Epithelial cell of proximal tubule (primary cell): ENCODE results near the gene FGF10. TPM values are rescaled to one million over a fixed set of nuclear protein-coding genes. Genes with fewer than 3 reads are reported as not detected.

Experiments used
- DNase-seq: peaks from one replicate; pipeline ENCODE4 v3.0.0-alpha.2; 2011; ENCODE audit warnings: low read depth
- H3K4me3 ChIP-seq: 2 replicates; pipeline ENCODE4 v1.5.1; 2011; ENCODE audit warnings: low read depth, mild to moderate bottlenecking, low read length
- total RNA-seq: library from RNA; depleted of rRNA; stranded (reverse); fragments of >200 nt; gene quantifications from 2 replicates; pipeline ENCODE4 v1.2.3, GENCODE V29; 2015
- TF ChIP-seq, protein P1 (sequence below): conservative IDR thresholded peaks from 2 replicates; pipeline ENCODE4 v1.5.1; 2012; ENCODE audit warnings: low read depth, mild to moderate bottlenecking, low read length

Gene FGF10
- total RNA-seq, 1 donor from 2014 or later = not detected

DNA sequence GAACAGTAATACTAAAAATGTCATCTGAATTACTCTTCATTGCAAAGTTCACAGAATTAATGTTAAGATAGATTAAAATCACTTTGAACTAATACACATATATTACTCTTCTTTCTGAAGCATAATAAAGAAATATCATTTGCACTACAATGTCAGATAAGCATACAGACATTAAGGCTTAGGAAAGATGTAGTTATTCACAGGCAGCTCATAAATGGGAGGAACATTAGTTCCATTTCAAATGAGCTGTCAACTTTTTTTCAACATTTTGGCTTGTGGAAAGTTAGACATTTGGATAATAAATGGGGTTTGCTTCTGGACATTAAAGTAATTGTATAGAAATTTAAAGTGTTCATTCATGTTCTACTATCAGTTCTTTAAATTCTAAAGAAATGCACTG, 6.3 kb downstream of the FGF10 start:
- no peak for DNase-seq
- TF ChIP-seq, protein P1, sequence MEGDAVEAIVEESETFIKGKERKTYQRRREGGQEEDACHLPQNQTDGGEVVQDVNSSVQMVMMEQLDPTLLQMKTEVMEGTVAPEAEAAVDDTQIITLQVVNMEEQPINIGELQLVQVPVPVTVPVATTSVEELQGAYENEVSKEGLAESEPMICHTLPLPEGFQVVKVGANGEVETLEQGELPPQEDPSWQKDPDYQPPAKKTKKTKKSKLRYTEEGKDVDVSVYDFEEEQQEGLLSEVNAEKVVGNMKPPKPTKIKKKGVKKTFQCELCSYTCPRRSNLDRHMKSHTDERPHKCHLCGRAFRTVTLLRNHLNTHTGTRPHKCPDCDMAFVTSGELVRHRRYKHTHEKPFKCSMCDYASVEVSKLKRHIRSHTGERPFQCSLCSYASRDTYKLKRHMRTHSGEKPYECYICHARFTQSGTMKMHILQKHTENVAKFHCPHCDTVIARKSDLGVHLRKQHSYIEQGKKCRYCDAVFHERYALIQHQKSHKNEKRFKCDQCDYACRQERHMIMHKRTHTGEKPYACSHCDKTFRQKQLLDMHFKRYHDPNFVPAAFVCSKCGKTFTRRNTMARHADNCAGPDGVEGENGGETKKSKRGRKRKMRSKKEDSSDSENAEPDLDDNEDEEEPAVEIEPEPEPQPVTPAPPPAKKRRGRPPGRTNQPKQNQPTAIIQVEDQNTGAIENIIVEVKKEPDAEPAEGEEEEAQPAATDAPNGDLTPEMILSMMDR = no peak
- no peak overlapping the region for H3K4me3 ChIP-seq

DNA sequence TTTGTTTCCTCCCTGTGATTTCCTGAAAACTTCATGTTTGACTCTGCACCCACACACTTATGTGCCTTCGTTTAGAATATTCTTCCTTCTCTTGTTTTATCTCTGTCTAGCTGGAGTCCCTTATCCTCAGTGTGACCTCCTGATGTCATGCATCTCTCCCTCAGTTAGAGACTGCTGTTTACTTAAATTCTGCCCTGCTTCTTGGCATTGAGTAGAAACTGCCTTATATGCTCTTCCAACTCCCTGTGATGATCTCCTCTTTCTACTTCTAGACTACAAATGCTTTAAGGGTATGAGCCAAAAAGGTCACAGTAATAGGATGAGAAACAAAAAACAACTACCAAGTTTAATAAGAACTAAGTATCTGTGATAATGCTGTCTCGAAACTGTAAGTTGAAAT, 12.2 kb downstream of the FGF10 start:
- no peak for DNase-seq
- no peak overlapping the region for H3K4me3 ChIP-seq
- TF ChIP-seq, protein P1 = no peak

DNA sequence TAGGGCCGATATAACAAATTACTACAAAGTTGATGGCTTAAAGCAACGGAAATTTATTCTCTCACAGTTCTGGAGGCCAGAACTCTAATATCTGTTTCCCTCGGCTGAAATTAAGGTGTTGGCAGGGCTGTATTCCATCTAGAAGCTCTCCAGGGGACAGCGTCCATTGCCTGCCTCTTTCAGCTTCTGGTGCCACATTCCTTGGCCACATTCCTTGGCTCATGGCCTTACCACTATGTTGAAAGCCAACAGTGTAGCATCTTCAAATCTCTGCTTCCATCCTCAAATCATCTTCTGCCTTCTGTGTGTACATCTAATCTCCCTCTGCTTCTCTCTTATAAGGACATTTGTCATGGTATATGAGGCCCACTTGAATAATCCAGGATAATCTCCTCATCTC, 17.2 kb downstream of the FGF10 start:
- H3K4me3 ChIP-seq = no peak overlapping the region
- DNase-seq = no peak
- TF ChIP-seq, protein P1 = no peak

DNA sequence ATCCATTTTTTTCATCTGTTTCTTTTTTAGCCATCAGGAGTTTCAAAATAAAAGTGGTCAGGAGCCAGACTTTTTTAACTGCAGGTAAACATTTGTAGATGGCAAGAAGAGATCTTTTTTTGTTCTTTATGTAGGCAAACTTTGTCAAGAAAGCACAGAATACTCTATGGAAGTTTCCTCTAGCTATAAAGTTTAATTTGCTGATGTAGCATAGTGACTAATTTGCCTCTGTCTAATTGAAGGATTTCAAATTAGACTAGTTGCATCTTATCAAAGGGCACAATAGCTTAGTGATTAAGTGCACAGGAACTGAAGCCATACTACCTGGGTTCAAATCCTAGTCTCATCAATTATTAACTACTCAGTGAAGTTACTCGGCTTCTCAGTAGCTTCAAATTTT, 22.0 kb downstream of the FGF10 start:
- no peak overlapping the region for H3K4me3 ChIP-seq
- DNase-seq = no peak
- TF ChIP-seq, protein P1 = no peak

DNA sequence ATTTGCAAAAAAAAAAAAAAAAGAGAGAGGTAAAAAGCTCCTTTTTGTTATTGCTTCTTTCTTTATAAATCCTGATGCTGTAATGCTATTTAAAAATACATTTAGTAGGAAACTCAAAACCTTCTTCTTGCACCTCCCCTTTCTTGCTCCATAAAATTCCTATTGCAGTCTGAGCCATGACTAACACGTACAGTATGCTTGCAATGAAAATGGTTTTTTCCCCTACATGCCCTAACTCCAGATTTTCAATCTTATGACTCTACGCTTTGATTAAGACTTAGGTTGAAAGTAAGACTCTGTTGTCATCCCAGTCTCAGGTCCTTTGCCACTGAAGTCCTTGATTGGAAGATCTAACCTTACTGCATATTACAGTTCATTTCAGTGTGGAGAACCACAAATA, 23.9 kb downstream of the FGF10 start:
- H3K4me3 ChIP-seq = no peak overlapping the region
- DNase-seq = peak; percentile 1
- TF ChIP-seq, protein P1 = no peak

DNA sequence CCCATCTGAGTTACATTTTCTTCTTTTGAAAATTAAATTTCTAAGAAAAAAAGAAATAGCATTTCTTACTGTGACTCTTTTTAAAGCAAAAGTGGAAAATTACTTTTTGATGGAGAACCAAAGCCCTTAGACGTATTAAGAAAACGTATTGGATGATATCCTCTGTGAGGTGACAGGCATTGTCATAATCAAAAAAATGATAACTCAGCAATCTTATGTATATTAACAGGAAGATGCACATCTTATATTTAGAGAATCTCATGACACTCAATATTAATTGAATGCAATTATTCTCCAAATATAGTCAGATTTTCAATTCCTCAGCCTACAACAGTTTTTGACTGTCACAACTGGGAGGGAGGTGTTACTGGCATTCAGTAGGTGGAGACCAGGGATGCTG, 25.1 kb downstream of the FGF10 start:
- TF ChIP-seq, protein P1 = no peak
- DNase-seq = no peak
- no peak overlapping the region for H3K4me3 ChIP-seq

DNA sequence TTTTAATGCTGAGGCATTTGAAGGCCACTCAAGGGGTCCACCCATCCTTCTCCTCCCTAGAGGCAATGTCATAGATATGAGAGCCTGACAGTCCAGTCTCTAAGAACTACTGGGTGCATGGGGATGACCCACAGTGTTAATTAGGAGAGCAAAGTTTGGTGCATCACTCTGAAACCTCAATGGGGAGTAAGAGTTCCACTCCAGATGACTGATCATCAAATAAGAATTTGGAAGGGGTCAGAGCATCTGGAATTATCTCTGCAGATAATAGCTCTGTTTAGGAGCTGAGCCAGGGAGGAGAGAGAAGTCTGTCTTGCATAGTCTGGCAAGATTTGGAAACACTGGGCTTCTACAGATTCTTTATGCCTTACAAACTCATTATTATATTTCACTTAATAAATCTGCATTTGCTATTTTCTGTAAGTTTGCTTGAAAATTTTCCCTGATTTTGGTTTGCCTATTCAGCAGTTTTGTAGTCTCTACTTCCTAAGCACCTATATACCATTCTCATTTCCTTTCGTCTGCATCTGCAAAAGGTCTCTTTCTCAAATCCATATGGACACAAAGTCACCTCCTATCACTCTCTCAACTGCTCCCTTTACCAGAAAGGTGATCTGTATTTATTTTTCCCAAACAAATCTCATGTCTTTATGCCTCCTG, 27.7 kb downstream of the FGF10 start:
- H3K4me3 ChIP-seq = no peak overlapping the region
- no peak for DNase-seq

More for the DNA sequence above, 27.7 kb downstream of the FGF10 start:
- TF ChIP-seq, protein P1 = no peak
